HG03095 (cell line): ENCODE results near the gene ANKRD40CL.
"Not testable (repeated sequence)": the region's sequence is repeated elsewhere in the genome, so short reads cannot be mapped to it uniquely, and the experiment has no call there.

Experiments used
- ATAC-seq: cut with Tn5 transposase; IDR thresholded peaks from one replicate; pipeline ENCODE4 v1.9.1; 2021; ENCODE audit warnings: moderate library complexity; ENCODE audit not compliant: unreplicated experiment

Gene ANKRD40CL

GRCh38 chr17:50767446-50767845 lies at the start of gene ANKRD40CL:
Gene ANKRD40CL (minus strand): TSS chr17:50767518. CDS start chr17:50766913, 605 bp downstream.
- ATAC-seq: no peak

GRCh38 chr17:50816271-50816670 lies 49.0 kb upstream of the ANKRD40CL start:
- ATAC-seq: no peak

GRCh38 chr17:50815400-50815799 lies 48.1 kb upstream of the ANKRD40CL start:
- no peak for ATAC-seq

GRCh38 chr17:50813583-50813982 lies 46.3 kb upstream of the ANKRD40CL start:
- no peak for ATAC-seq

DNA sequence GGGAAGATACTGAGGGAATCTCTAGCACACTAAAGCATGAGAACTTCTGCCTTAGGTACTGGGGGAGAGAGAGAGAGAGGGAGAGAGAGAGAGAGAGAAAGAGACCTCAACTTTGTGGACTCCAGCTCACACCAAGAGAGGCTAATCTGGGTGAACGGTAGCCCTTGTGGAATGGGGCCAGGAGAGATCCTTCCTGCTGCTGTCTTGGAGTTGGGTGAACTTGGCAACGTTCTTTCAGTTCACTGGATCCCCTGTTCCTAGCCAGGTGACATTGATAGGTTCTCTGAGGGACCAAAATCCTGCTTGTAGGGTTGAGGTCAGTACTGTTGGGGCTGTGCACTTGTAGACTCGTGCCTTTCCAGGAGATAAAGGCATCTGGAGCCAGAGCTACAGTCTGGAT lies 41.6 kb upstream of the ANKRD40CL start:
- ATAC-seq: no peak

DNA sequence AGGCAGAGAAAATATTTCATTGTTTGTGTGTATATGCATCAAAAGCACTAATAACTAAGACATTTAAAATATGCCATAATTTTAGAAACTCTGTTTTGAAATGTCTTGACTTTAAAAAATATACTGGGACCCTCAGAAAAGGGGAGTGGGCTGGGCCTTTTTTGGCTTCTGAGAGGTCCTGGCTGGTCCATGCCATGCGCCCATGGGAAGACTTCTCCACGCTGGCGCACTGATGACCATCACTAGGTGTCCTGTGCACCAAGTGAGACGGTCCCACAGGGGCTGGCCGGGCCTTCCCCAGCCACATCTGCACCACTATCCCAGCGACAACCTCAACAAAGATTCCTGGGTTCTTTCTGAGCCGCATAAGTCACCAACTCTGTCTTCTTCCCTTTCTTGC lies 41.1 kb upstream of the ANKRD40CL start:
- no peak for ATAC-seq

DNA sequence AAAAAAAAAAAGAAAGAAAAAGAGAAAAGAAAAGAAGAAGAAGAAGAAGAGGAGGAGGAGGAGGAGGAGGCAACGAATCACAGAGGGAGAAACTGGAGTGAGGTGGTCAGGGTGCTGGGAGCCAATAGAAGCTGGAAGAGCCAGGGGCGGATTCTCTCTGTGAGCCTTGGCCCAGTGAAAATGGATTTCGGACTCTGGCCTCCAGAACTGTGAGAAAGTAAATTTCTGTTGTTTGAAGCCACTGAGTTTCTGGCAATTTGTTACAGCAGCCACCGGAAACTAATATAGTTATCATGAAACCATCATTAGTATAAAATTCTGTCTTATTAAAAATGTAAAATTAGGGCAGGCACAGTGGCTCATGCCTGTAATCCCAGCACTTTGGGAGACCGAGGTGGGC lies 40.4 kb upstream of the ANKRD40CL start:
- no peak for ATAC-seq

DNA sequence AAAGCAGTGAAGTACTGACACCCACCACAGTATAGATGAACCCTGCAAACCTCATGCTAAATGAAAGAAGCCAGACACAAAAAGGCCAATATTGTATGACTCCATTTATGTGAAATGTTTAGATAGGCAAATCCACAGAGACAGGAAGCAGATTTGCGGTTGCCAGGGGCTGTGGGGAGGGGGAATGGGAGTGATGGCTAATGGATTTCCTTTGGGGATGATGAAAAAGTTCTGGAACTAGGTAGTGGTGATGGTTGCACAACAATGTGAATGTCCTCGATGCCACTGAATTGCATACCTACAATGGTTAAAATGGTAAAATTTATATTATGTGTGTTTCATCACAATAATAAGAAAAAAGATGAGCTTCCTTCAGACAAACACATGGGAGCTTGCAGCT lies 39.7 kb upstream of the ANKRD40CL start:
- no peak for ATAC-seq

DNA sequence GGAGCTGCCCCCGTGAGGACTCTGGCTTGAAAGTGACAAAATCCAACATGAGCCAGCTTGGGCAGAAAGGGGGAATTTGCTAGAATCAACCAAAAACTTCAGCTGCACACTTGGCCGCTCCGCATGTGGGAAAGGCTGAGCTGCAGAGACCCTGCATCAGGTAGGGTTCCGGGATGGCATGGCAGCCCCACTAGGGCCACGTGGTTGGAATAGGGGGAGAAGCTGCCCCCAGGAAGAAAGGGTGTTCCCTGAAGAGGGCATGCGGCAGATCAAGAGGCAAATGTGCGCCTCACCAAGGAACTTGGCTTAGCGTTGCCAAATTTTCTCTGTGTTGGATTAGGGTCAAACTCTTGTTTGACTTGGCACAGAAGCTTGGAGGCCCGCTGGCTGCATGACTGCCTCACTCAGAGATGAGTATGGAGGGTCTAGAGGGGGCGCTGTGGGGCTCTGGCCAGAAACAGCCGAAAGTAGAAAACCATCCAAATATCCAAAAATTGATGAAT lies 38.9 kb upstream of the ANKRD40CL start:
- no peak for ATAC-seq

GRCh38 chr17:50805486-50805885 lies 38.2 kb upstream of the ANKRD40CL start:
- no peak for ATAC-seq

DNA sequence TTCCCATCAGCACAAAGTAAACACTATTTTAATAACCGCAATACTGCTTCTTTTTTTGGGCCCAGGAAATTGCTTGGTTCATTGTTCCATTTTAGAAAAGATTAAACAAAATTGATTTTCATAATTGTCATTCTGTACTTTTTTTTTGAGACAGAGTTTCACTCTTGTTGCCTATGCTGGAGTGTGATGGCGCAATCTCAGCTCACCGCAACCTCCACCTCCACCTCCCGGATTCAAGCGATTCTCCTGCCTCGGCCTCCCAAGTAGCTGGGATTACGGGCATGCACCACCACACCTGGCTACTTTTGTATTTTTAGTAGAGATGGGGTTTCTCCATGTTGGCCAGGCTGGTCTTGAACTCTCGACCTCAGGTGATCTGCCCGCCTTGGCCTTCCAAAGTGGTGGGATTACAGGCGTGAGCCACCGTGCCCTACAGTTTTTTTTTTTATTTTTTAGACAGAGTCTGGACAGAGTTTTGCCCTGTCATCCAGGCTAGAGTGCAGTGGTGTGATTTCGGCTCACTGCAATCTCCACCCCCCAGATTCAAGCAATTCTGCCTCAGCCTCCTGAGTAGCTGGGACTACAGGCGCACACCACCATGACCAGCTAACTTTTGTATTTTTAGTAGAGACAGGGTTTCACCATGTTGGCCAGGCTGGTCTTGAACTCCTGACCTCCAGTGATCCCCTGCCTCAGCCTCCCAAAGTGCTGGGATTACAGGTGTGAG lies 37.6 kb upstream of the ANKRD40CL start:
- ATAC-seq: not testable (repeated sequence)

GRCh38 chr17:50803676-50804075 lies 36.4 kb upstream of the ANKRD40CL start:
- ATAC-seq: no peak

GRCh38 chr17:50802609-50803571 lies 35.6 kb upstream of the ANKRD40CL start:
- ATAC-seq: no peak

- ATAC-seq: no peak
Observed at GRCh38 chr17:50800196-50800700, 32.9 kb upstream of the ANKRD40CL start.

DNA sequence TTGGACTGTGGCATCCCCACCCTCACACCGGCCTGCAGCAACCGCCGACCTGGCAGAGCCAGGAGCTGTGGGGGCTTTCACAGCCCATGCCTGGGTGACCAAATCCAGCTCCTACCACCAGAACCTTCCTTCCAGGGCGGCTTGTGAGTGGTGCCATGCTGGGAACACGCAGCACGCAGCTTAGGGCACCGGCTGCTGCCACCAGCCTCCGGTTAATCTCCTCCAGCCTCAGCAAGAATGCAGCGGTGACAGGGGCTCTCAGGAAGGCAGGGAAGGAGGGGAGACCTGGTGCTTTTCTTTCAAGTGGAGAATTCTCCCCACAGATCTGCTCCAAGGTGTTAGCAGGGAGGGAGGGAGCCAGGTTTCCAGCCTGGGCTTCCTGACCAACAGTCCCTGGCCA lies 32.3 kb upstream of the ANKRD40CL start:
- no peak for ATAC-seq

GRCh38 chr17:50798424-50799288 lies 31.3 kb upstream of the ANKRD40CL start:
- ATAC-seq: no peak

GRCh38 chr17:50797135-50797810 lies 30.0 kb upstream of the ANKRD40CL start:
- no peak for ATAC-seq

DNA sequence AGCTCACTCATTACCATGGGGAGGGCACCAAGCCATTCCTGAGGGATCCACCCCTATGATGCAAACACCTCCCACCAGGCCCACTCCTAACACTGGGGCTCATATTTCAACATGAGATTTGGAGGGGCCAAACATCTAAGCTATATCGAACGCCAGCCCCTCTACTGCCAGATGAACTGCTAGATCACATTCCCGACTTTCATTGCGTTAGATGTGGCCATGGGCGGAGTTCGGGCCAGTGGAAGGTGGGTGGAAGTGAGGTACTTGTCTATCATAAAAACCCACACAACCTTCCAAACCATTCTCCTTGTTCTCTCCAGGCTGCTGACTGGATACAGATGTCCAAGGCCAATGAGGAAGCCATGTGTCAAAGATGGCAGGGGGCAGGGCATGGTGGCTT lies 27.0 kb upstream of the ANKRD40CL start:
- no peak for ATAC-seq

DNA sequence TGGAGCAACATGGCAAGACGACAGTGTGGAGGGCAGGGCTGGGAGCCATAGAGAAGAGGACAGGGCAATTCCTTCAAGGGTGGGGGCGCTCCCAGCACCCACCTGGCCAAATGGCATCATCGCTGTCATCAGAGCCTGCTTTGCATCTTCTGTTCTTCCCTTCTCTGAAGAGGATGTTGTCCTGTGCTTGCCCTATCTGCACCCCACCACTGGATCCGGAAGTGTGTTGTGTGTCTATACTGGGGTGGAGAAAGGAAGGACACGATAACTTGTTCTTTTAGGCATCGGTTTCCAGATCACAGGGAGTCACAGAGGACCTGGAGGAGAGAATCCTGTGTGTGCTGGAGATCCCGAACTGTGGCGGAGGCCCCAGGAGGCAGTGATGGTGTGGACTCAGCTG lies 25.7 kb upstream of the ANKRD40CL start:
- ATAC-seq: no peak

DNA sequence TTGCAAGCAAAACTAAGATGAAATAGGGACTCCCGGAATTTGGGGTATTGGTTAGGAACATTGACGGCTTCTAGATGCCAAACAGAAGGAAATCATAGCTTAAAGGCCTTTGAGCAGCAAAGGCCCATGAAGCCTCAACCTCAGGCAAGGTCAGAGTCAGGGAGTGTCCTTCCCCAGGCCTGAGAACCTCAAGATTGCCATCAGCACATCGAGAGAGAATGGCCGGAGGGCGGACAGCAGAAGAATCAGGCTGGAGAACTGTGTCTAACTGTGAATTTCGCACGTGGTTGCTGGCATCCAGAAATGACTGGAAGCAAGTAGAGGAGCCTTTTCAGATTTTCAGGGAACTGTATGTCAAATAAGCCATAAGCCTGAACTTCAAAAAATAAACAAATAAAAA lies 24.8 kb upstream of the ANKRD40CL start:
- no peak for ATAC-seq
